Tibial artery (tissue), 4 donors: ENCODE results near the gene STX1B.

Experiments used
- DNase-seq, 2 donors: peaks; one replicate each; pipeline ENCODE4 v3.0.0-alpha.2; 2019
- H3K27ac ChIP-seq, 2 donors: fragments of 200-600 bp; sonication (generic) in 1 of 2; 1 replicate in 1 of 2; 2 replicates in 1 of 2; pipeline ENCODE4 v1.5.1; 2018 to 2019; ENCODE audit warnings: mild to moderate bottlenecking in 1 of 2
- H3K27me3 ChIP-seq, 2 donors: fragments of 200-600 bp; sonication (generic) in 1 of 2; one replicate each; pipeline versions ENCODE4 v1.5.1 to v1.6.0; 2016 to 2019
- H3K36me3 ChIP-seq, 3 donors: fragments of 200-600 bp; sonication (generic) in 2 of 3; one replicate each; pipeline ENCODE4 v1.5.1; 2016 to 2019; ENCODE audit warnings: mild to moderate bottlenecking in 2 of 3
- H3K4me1 ChIP-seq, 4 donors: fragments of 200-600 bp; sonication (generic) in 2 of 4; 1 replicate in 3 of 4; 2 replicates in 1 of 4; pipeline ENCODE4 v1.5.1; 2016 to 2019
- H3K4me3 ChIP-seq, 2 donors: fragments of 200-600 bp; sonication (generic) in 1 of 2; 1 replicate in 1 of 2; 2 replicates in 1 of 2; pipeline ENCODE4 v1.5.1; 2018 to 2019; ENCODE audit warnings: mild to moderate bottlenecking in 2 of 2
- H3K9me3 ChIP-seq, 3 donors: fragments of 200-600 bp; sonication (generic) in 1 of 3; one replicate each; pipeline ENCODE4 v1.5.1; 2016 to 2019
- CTCF ChIP-seq, 2 experiments: fragments of 200-600 bp in 1 of 2; fragments of 450-650 bp in 1 of 2; IDR thresholded peaks; one replicate each; pipeline ENCODE4 v1.5.1; 2017 to 2019; ENCODE audit warnings: antibody characterized with exemption in 2 of 2, mild to moderate bottlenecking in 1 of 2, moderate library complexity in 1 of 2
- intact Hi-C: fragments of 100-400 bp; cut with DNase I; formaldehyde crosslinking; loops from one replicate; pipeline ENCODE4 v1.15.0; 2023; ENCODE audit warnings: low total_unique reads

Gene STX1B

DNA sequence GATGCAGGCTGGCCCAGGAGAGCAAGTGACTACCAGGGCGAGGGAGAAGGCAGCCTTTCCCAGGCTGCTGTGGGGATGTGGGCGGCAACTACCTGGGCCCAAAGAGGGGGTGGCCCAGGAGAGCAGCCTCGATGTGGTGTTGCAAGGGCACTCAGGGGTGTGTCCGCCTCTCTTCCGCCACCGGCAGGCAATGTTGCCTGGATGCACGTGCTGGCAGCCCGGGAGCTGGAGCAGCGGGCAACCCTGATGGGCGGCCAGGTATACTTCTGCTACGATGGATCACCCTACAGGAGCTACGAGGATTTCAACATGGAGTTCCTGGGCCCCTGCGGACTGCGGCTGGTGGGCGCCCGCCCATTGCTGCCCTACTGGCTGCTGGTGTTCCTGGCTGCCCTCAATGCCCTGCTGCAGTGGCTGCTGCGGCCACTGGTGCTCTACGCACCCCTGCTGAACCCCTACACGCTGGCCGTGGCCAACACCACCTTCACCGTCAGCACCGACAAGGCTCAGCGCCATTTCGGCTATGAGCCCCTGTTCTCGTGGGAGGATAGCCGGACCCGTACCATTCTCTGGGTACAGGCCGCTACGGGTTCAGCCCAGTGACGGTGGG, 22.8 kb downstream of the STX1B start:
- Histone ChIP-seq H3K36me3 (peaks cover 0 to 32% (median 13%) of the 10 kb centered on the region in 3 donors), H3K4me3 (no peak overlapping the region), H3K4me1 (peaks cover 0 to 15% (median 11%) of the 10 kb centered on the region in 4 donors), H3K27me3 (no peaks in the 10 kb centered on the region), H3K27ac (no peak overlapping the region), H3K9me3 (no peaks in the 10 kb centered on the region)
- intact Hi-C loops: loop anchor here (5.0 to 10.0 kb wide), 4 partner anchors 85 to 887 kb away; partner anchors contain the start of genes ZNF267, ZNF646 and ZNF668
- no peak for DNase-seq
- TF ChIP-seq CTCF (IDR thresholded peaks at IDR 0.05): no peak

- DNase-seq: no peak
These were observed 24.1 kb downstream of the STX1B start for GRCh38 chr16:30986129-30986991.

GRCh38 chr16:30985401-30986128, 24.9 kb downstream of the STX1B start:
- H3K4me3 ChIP-seq: peak overlapping the region; percentile 40 to 55
- intact Hi-C loops: loop anchor here (1.0 to 10.0 kb wide), 5 partner anchors 87 to 889 kb away; partner anchors contain the start of genes ZNF267, ZNF646 and ZNF668
- DNase-seq: peak in 1 of 2 donors; percentile 48

More at GRCh38 chr16:30986129-30986991, 24.1 kb downstream of the STX1B start:
- H3K4me3 ChIP-seq: no peak overlapping the region
- H3K9me3 ChIP-seq: no peaks in the 10 kb centered on the region
- no peaks in the 10 kb centered on the region for H3K27me3 ChIP-seq
- peaks cover 0 to 15% (median 11%) of the 10 kb centered on the region in 4 donors for H3K4me1 ChIP-seq
- TF ChIP-seq CTCF (IDR thresholded peaks at IDR 0.05): no peak
- intact Hi-C loops: loop anchor here (5.0 to 10.0 kb wide), 4 partner anchors 86 to 888 kb away; partner anchors contain the start of genes ZNF267, ZNF646 and ZNF668
- H3K36me3 ChIP-seq: peaks cover 0 to 45% (median 22%) of the 10 kb centered on the region in 3 donors
- peak overlapping the region in 1 of 2 donors; percentile 33 for H3K27ac ChIP-seq

GRCh38 chr16:30984669-30985400, 25.6 kb downstream of the STX1B start, which contains the start of gene HSD3B7:
HSD3B7 (plus strand) TSS chr16:30985207; CDS start chr16:30985659, 452 bp downstream.
- peak; percentile 91 to 93 for DNase-seq
- Histone ChIP-seq H3K27me3 (no peaks in the 10 kb centered on the region), H3K36me3 (peaks cover 9 to 60% (median 38%) of the 10 kb centered on the region in 3 donors), H3K27ac (peak within 1 kb of the TSS in 1 of 2 donors; percentile 33), H3K9me3 (no peaks in the 10 kb centered on the region), H3K4me1 (peaks cover 0 to 15% (median 11%) of the 10 kb centered on the region in 4 donors), H3K4me3 (peak within 1 kb of the TSS; percentile 40 to 55)
- intact Hi-C loops: loop anchor here (1.0 to 10.0 kb wide), 5 partner anchors 87 to 890 kb away; partner anchors contain the start of genes ZNF267, ZNF646 and ZNF668
- TF ChIP-seq CTCF (IDR thresholded peaks at IDR 0.05): peak; percentile 92 to 95

More at GRCh38 chr16:30985401-30986128, 24.9 kb downstream of the STX1B start:
- peaks cover 3 to 53% (median 30%) of the 10 kb centered on the region in 3 donors for H3K36me3 ChIP-seq
- peak overlapping the region in 1 of 2 donors; percentile 33 for H3K27ac ChIP-seq
- peaks cover 0 to 15% (median 11%) of the 10 kb centered on the region in 4 donors for H3K4me1 ChIP-seq
- no peaks in the 10 kb centered on the region for H3K27me3 ChIP-seq
- TF ChIP-seq CTCF (IDR thresholded peaks at IDR 0.05): no peak
- H3K9me3 ChIP-seq: no peaks in the 10 kb centered on the region
